ENCODE data around the gene PRKAA1. TPM values are rescaled to one million over a fixed set of nuclear protein-coding genes. Genes with fewer than 3 reads are reported as not detected.

PRKAA1 gene
- total RNA-seq, 1 donor from 2014 or later, result 75.1 TPM

DNA sequence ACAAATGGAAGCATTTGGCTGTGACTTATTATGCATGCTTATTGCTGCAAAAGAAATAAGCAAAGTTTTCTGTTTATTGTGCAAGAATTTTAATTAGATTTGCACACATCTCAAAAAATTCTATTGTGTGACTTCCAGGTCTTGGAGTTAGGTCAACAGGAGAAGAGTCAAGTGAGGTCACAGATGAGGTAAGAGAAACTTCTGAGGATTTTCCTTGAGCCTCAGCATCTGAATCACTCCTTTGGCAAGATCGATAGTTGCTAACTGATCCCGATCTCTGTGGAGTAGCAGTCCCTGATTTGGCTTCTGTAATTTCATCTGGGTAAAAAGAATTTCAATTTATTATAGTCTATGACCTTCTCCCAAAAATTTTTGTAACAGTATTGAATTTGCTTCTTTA is 35.5 kb downstream of the PRKAA1 start:
- H3K4me3 Mint-ChIP-seq (ENCODE audit: low read depth), result no peak overlapping the region

DNA sequence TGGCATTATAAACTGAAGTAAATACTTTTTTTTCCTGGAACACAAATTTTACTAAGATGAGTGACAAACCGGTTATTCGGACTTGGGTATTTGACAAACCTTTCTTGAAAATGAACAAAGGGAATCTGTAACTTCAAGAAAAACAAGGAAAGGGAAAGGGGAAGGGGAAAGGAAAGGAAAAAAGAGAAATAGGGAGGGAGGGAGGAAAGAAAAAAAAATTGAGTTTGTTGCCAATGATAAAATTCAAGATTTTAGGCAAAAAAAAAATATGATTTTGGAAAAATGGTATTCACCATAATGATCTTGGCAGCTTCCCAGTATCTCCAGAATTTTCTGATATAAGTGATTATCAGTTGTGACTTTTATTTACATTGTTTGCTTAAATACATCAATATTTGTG is 40.8 kb downstream of the PRKAA1 start:
- Mint-ChIP-seq H3K36me3 (ENCODE audit: insufficient read depth) (peaks cover 11% of the 10 kb centered on the region), H3K9me3 (ENCODE audit: low read depth) (no peaks in the 10 kb centered on the region)

More for the DNA sequence above, 35.5 kb downstream of the PRKAA1 start:
- Mint-ChIP-seq H3K4me1 (ENCODE audit: low read depth) (peaks cover 2% of the 10 kb centered on the region), H3K27ac (no peak overlapping the region), H3K9me3 (ENCODE audit: low read depth) (no peaks in the 10 kb centered on the region), H3K27me3 (no peaks in the 10 kb centered on the region), H3K36me3 (ENCODE audit: insufficient read depth) (peaks cover 24% of the 10 kb centered on the region)
- no peak for DNase-seq (ENCODE audit: low spot score, unreplicated experiment)
- TF ChIP-seq, protein P1, sequence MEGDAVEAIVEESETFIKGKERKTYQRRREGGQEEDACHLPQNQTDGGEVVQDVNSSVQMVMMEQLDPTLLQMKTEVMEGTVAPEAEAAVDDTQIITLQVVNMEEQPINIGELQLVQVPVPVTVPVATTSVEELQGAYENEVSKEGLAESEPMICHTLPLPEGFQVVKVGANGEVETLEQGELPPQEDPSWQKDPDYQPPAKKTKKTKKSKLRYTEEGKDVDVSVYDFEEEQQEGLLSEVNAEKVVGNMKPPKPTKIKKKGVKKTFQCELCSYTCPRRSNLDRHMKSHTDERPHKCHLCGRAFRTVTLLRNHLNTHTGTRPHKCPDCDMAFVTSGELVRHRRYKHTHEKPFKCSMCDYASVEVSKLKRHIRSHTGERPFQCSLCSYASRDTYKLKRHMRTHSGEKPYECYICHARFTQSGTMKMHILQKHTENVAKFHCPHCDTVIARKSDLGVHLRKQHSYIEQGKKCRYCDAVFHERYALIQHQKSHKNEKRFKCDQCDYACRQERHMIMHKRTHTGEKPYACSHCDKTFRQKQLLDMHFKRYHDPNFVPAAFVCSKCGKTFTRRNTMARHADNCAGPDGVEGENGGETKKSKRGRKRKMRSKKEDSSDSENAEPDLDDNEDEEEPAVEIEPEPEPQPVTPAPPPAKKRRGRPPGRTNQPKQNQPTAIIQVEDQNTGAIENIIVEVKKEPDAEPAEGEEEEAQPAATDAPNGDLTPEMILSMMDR (IDR thresholded peaks at IDR 0.05; ENCODE audit: unreplicated experiment), result no peak

DNA sequence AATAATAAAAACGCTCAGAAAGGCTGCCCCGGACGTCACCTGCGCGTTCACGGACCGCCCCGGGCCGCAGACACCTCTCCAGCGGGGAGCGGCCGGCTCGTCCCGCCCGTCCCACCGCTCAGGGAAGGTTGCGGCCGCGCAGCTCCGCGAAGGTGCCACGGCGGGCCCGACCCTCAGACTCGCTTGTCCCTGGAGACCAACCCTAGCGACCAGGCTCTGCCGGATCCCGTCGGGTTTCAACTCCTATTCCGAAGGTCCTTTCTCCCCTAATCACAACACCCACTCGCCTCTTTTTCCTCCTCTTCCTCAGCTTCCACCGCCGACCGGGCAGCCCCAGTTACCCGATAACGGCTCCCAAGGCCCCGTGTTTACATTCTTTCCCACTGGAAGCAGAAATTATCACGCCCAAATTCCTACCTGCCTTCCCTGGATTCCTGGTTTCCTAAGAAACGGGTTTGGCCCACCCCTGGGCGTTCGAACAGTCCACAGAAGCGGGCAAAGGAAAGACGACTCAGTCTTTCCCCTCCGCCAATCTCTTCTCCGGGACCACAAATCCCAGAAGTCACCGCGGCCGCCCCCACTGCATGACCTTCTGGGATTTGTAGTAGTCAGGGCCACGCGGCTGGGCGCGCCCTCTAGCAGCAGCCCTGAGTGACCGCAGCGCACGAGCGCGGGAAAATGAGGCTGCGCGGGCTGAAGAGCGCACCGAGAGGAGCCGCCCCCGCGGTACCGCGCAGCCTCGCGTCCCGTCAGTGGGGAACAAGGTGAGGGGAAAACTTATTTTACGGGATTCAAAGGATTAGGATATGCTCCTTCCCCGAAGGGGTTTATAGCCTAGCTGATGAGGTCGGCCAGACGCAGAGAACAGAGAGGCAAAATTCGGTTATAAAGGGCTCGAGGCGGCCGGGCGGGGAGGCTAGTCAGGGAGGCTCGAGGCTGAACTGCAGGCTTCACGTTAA is 42.5 kb downstream of the PRKAA1 start, which contains the start of gene TTC33:
TSS of gene TTC33 (minus strand) at position 555 of the 959 bp plus-strand sequence. CDS start 8,943 bp downstream, outside the sequence.
- no peaks in the 10 kb centered on the region for H3K27me3 Mint-ChIP-seq
- peak; percentile 86 for DNase-seq (ENCODE audit: low spot score, unreplicated experiment)
- H3K36me3 Mint-ChIP-seq (ENCODE audit: insufficient read depth), result peaks cover 19% of the 10 kb centered on the region
- H3K4me1 Mint-ChIP-seq (ENCODE audit: low read depth), result peaks cover 2% of the 10 kb centered on the region
- H3K27ac Mint-ChIP-seq, result no peak within 1 kb of the TSS
- no peak within 1 kb of the TSS for H3K4me3 Mint-ChIP-seq (ENCODE audit: low read depth)
- H3K9me3 Mint-ChIP-seq (ENCODE audit: low read depth), result peaks cover 4% of the 10 kb centered on the region
- TF ChIP-seq, protein P1 (IDR thresholded peaks at IDR 0.05; ENCODE audit: unreplicated experiment), result peak; percentile 73

More for the DNA sequence above, 40.8 kb downstream of the PRKAA1 start:
- Mint-ChIP-seq H3K4me3 (ENCODE audit: low read depth) (no peak overlapping the region), H3K4me1 (ENCODE audit: low read depth) (peaks cover 2% of the 10 kb centered on the region), H3K27ac (peak overlapping the region; percentile 65), H3K27me3 (no peaks in the 10 kb centered on the region)
- TF ChIP-seq, protein P1 (IDR thresholded peaks at IDR 0.05; ENCODE audit: unreplicated experiment), result no peak
- DNase-seq (ENCODE audit: low spot score, unreplicated experiment), result no peak

DNA sequence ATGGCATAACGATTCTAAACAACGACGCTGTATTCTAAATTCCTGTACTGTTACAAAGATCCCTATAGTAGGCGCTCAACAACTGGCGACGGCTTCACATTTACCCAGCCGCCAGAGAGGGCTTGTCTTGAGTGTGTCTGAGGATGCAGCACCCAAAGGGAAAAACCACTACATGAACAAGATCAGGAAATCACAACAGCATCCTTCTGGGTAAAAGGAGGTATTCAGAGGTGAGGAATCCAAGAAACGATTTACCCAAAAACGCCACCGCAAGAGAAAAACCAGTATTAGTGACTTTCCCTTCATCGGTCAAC is 43.1 kb downstream of the PRKAA1 start:
- H3K4me3 Mint-ChIP-seq (ENCODE audit: low read depth), result no peak overlapping the region
- TF ChIP-seq, protein P1 (IDR thresholded peaks at IDR 0.05; ENCODE audit: unreplicated experiment), result peak; percentile 56
- H3K9me3 Mint-ChIP-seq (ENCODE audit: low read depth), result peaks cover 6% of the 10 kb centered on the region
- no peaks in the 10 kb centered on the region for H3K27me3 Mint-ChIP-seq
- peaks cover 20% of the 10 kb centered on the region for H3K36me3 Mint-ChIP-seq (ENCODE audit: insufficient read depth)
- H3K4me1 Mint-ChIP-seq (ENCODE audit: low read depth), result peaks cover 2% of the 10 kb centered on the region
- no peak overlapping the region for H3K27ac Mint-ChIP-seq
- peak; percentile 21 for DNase-seq (ENCODE audit: low spot score, unreplicated experiment)

DNA sequence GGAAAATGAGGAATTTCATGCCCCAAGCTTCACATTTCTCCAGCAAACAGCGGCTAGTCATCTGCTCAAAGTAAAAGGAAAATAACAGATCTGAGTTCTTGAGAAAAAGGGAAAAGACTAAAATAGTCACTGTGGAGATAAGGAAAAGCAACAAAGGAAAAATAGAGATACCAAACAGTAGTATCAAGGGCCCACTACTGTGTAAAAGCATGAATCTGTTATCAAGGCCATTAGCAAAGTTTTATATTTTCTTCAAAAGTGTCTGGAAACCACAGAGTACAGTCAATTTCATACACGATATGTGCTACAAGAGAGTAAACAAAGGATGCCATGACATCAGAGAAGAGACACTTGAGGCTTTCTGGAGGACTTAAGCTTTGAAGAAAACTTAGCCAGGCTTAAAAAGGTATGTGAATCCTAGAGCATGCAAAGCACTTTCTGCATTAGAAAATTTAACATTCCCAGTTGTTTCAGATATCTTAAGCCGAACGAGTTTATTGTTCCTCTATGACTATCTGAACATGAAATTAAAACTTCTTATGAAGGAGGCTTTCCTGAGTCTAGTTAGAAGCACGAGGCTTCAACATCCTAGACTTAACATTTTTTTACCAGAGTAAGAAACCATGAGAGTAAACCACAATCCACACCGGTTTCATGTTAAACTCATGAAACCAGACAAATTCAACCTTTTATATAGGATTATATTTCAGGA is 43.6 kb downstream of the PRKAA1 start:
- no peak overlapping the region for H3K27ac Mint-ChIP-seq
- no peak overlapping the region for H3K4me3 Mint-ChIP-seq (ENCODE audit: low read depth)
- H3K27me3 Mint-ChIP-seq, result no peaks in the 10 kb centered on the region
- H3K4me1 Mint-ChIP-seq (ENCODE audit: low read depth), result peaks cover 2% of the 10 kb centered on the region
- DNase-seq (ENCODE audit: low spot score, unreplicated experiment), result no peak
- H3K36me3 Mint-ChIP-seq (ENCODE audit: insufficient read depth), result peaks cover 20% of the 10 kb centered on the region
- TF ChIP-seq, protein P1 (IDR thresholded peaks at IDR 0.05; ENCODE audit: unreplicated experiment), result no peak
- peaks cover 6% of the 10 kb centered on the region for H3K9me3 Mint-ChIP-seq (ENCODE audit: low read depth)
